Measurements from ENCODE around the gene EFCC1. TPM values are rescaled to one million over a fixed set of nuclear protein-coding genes. Genes with fewer than 3 reads are reported as not detected.

EFCC1 gene
- total and polyA plus RNA-seq, 2 of the 13 experiments (the other 11 are each of a cell fraction or from before 2014, with no cell fraction given) = not detected

- TF ChIP-seq SP4 (CRISPR knock-in tag; IDR thresholded peaks at IDR 0.05) (no peak), ZNF441 (CRISPR knock-in tag; IDR thresholded peaks at IDR 0.05; ENCODE audit: borderline replicate concordance) (no peak), GABPB1 (CRISPR knock-in tag; IDR thresholded peaks at IDR 0.05) (0 out of 2 replicates have a peak, but pooled peaks have one; percentile 21), AKAP8 (CRISPR knock-in tag; IDR thresholded peaks at IDR 0.05) (peak; percentile 47; the same call in 1 of the 2 replicates), ZBTB7B (CRISPR knock-in tag; IDR thresholded peaks at IDR 0.05) (0 out of 2 replicates have a peak, but pooled peaks have one; percentile 22), ZNF687 (CRISPR knock-in tag; IDR thresholded peaks at IDR 0.05) (peak; percentile 52), HNF4A (CRISPR knock-in tag; IDR thresholded peaks at IDR 0.05) (peak; percentile 8; the same call in 1 of the 2 replicates), NR2C2 (CRISPR knock-in tag; IDR thresholded peaks at IDR 0.05; ENCODE audit: borderline replicate concordance) (no peak), ZNF280B (CRISPR knock-in tag; IDR thresholded peaks at IDR 0.05; ENCODE audit: borderline replicate concordance) (0 out of 2 replicates have a peak, but pooled peaks have one; percentile 32), ZNF430 (CRISPR knock-in tag; IDR thresholded peaks at IDR 0.05) (no peak), SMAD3 (CRISPR knock-in tag; IDR thresholded peaks at IDR 0.05) (no peak), AGO2 (optimal IDR thresholded peaks at IDR 0.05; ENCODE audit: low read depth, low read length) (peak; percentile 35), ZBTB8A (CRISPR knock-in tag; IDR thresholded peaks at IDR 0.05; ENCODE audit: borderline replicate concordance, low read depth) (no peak), ZNF891 (CRISPR knock-in tag; IDR thresholded peaks at IDR 0.05) (no peak)
These were observed 86.1 kb downstream of the EFCC1 start (continued) for GRCh38 chr3:129087138-129087702.

Measured in HepG2 (cell line).